Sigmoid colon (tissue), 7 donors: ENCODE measurements around the gene ZNF75A. TPM values are rescaled to one million over a fixed set of nuclear protein-coding genes. Genes with fewer than 3 reads are reported as not detected.
A peak's percentile ranks its signal among the peaks of the same experiment; 100 is the strongest.

Experiments used
- DNase-seq: peaks from one replicate; pipeline ENCODE4 v3.0.0-alpha.2; 2019
- H3K27ac ChIP-seq, 4 donors: fragments of 200-600 bp; sonication (generic); one replicate each; pipeline ENCODE4 v1.5.1; 2016 to 2019; ENCODE audit warnings: mild to moderate bottlenecking in 1 of 4
- H3K27me3 ChIP-seq, 3 donors: fragments of 200-600 bp; sonication (generic); one replicate each; pipeline ENCODE4 v1.5.1; 2019; ENCODE audit warnings: mild to moderate bottlenecking in 1 of 3
- H3K36me3 ChIP-seq, 4 donors: fragments of 200-600 bp; sonication (generic); one replicate each; pipeline ENCODE4 v1.5.1; 2016 to 2019
- H3K4me1 ChIP-seq, 4 donors: fragments of 200-600 bp; sonication (generic); one replicate each; pipeline ENCODE4 v1.5.1; 2017 to 2019
- H3K4me3 ChIP-seq, 4 donors: fragments of 200-600 bp; sonication (generic); one replicate each; pipeline ENCODE4 v1.5.1; 2017 to 2019; ENCODE audit warnings: mild to moderate bottlenecking in 2 of 4, moderate library complexity in 1 of 4
- H3K9me3 ChIP-seq, 4 donors: fragments of 200-600 bp in 3 of 4; sonication (generic) in 3 of 4; one replicate each; pipeline versions ENCODE4 v1.5.1 to v1.6.1; 2013 to 2019
- CTCF ChIP-seq, 4 experiments: fragments of 450-650 bp in 3 of 4; fragments of 200-600 bp in 1 of 4; IDR thresholded peaks; one replicate each; pipeline ENCODE4 v1.5.1; 2016 to 2019; ENCODE audit warnings: antibody characterized with exemption in 4 of 4, mild to moderate bottlenecking in 3 of 4, moderate library complexity in 2 of 4
- EP300 ChIP-seq, 4 donors: sonication (generic); formaldehyde crosslinking; IDR thresholded peaks; one replicate each; pipeline ENCODE4 v1.6.1; 2017; ENCODE audit warnings: antibody characterized with exemption in 4 of 4
- POLR2A ChIP-seq, 2 donors: fragments of 450-650 bp; IDR thresholded peaks; one replicate each; pipeline ENCODE4 v1.6.1; 2016; ENCODE audit warnings: antibody characterized with exemption in 2 of 2, mild to moderate bottlenecking in 2 of 2, moderate library complexity in 2 of 2
- POLR2AphosphoS5 ChIP-seq, 4 donors: sonication (generic); formaldehyde crosslinking; IDR thresholded peaks; one replicate each; pipeline ENCODE4 v1.6.1; 2017; ENCODE audit warnings: antibody characterized with exemption in 4 of 4
- WGBS, 2 donors: extraction: QIAGEN DNeasy Blood & Tissue Kit; methylation state at CpG; one replicate each; pipeline ENCODE4 v1.1.7; 2013; 5-methylcytosine and 5-hydroxymethylcytosine counted together
- intact Hi-C: fragments of 100-400 bp; cut with DNase I; formaldehyde crosslinking; loops from one replicate; pipeline ENCODE4 v1.15.1; 2023
- polyA plus RNA-seq, 3 donors: library from polyadenylated mRNA; stranded (reverse); fragments of 200-250 nt; gene quantifications; one replicate each; pipeline ENCODE4 v1.2.3, GENCODE V29; 2013
- total RNA-seq, 4 donors: library from RNA; depleted of rRNA; stranded (reverse); fragments of >200 nt; gene quantifications; one replicate each; pipeline ENCODE4 v1.1.0, GENCODE V29; 2016
- donor health status: healthy with polysubstance abuse.
- donor health status: Bipolar disorder and iron deficiency.
- donor health status: healthy.

ZNF75A gene
- total and polyA plus RNA-seq, 7 donors = 6.7 to 32.8 (median 26.6) TPM

GRCh38 chr16:3282103-3282729 is 23.1 kb upstream of the ZNF75A start:
- peaks cover 0 to 37% (median 29%) of the 10 kb centered on the region in 4 donors for H3K4me1 ChIP-seq
- no peak for DNase-seq
- peak overlapping the region; percentile 68 to 99 (median 96) for H3K4me3 ChIP-seq
- no peaks in the 10 kb centered on the region for H3K27me3 ChIP-seq
- WGBS, 2 donors = 11 to 16% methylated on average over 29 of the region's 29 CpGs
- intact Hi-C loops = loop anchor here (1.0 to 5.0 kb wide), 6 partner anchors 18 to 261 kb away; partner anchors contain the start of genes CLUAP1 and TNFRSF12A
- H3K9me3 ChIP-seq = peaks cover 0 to 6% (median 0%) of the 10 kb centered on the region in 4 donors
- peaks cover 0 to 18% (median 12%) of the 10 kb centered on the region in 4 donors for H3K36me3 ChIP-seq
- H3K27ac ChIP-seq = peak overlapping the region; percentile 94 to 100 (median 99)
- TF ChIP-seq POLR2A (IDR thresholded peaks at IDR 0.05) (no peak), POLR2AphosphoS5 (IDR thresholded peaks at IDR 0.05) (no peak), EP300 (IDR thresholded peaks at IDR 0.05) (no peak), CTCF (IDR thresholded peaks at IDR 0.05) (no peak)

GRCh38 chr16:3282730-3283542 is 22.4 kb upstream of the ZNF75A start, which contains the start of gene ZNF263:
Gene ZNF263, plus strand, starts transcription at chr16:3283491. Its CDS starts 328 bp downstream, at chr16:3283819.
- intact Hi-C loops = loop anchor here (1.0 to 5.0 kb wide), 8 partner anchors 19 to 262 kb away; partner anchors contain the start of genes CLUAP1, TIGD7, TNFRSF12A and ZNF200
- peaks cover 0 to 25% (median 17%) of the 10 kb centered on the region in 4 donors for H3K36me3 ChIP-seq
- peak; percentile 98 for DNase-seq
- H3K27ac ChIP-seq = peak within 1 kb of the TSS; percentile 94 to 100 (median 99)
- H3K4me3 ChIP-seq = peak within 1 kb of the TSS; percentile 68 to 99 (median 96)
- 0% methylated on average over 72 of the region's 72 CpGs for WGBS, 2 donors
- H3K4me1 ChIP-seq = peaks cover 0 to 37% (median 29%) of the 10 kb centered on the region in 4 donors
- no peaks in the 10 kb centered on the region for H3K27me3 ChIP-seq
- H3K9me3 ChIP-seq = peaks cover 0 to 6% (median 0%) of the 10 kb centered on the region in 4 donors
- TF ChIP-seq POLR2AphosphoS5 (IDR thresholded peaks at IDR 0.05) (peak in 3 of 4 donors; percentile 79 to 87 (median 83)), POLR2A (IDR thresholded peaks at IDR 0.05) (peak; percentile 23 to 68), EP300 (IDR thresholded peaks at IDR 0.05) (peak in 1 of 4 donors; percentile 28), CTCF (IDR thresholded peaks at IDR 0.05) (no peak)

GRCh38 chr16:3283543-3284447 is 21.5 kb upstream of the ZNF75A start:
- Histone ChIP-seq H3K9me3 (peaks cover 0 to 12% (median 5%) of the 10 kb centered on the region in 4 donors), H3K27ac (peak overlapping the region; percentile 94 to 100 (median 99)), H3K27me3 (no peaks in the 10 kb centered on the region), H3K36me3 (peaks cover 7 to 34% (median 25%) of the 10 kb centered on the region in 4 donors), H3K4me3 (peak overlapping the region; percentile 68 to 99 (median 96)), H3K4me1 (peaks cover 0 to 37% (median 29%) of the 10 kb centered on the region in 4 donors)
- TF ChIP-seq EP300 (IDR thresholded peaks at IDR 0.05) = no peak
- TF ChIP-seq POLR2AphosphoS5 (IDR thresholded peaks at IDR 0.05) = no peak
- no peak for TF ChIP-seq POLR2A (IDR thresholded peaks at IDR 0.05)
- no peak for TF ChIP-seq CTCF (IDR thresholded peaks at IDR 0.05)
- peak; percentile 71 for DNase-seq
- intact Hi-C loops = loop anchor here (1.0 to 5.0 kb wide), 7 partner anchors 15 to 263 kb away; partner anchors contain the start of genes CLUAP1, TIGD7, TNFRSF12A and ZNF200
- WGBS, 2 donors = 5 to 11% methylated on average over 56 of the region's 56 CpGs

GRCh38 chr16:3285131-3285530 is 20.2 kb upstream of the ZNF75A start:
- Histone ChIP-seq H3K4me3 (peak overlapping the region in 2 of 4 donors; percentile 96 to 97), H3K4me1 (peaks cover 0 to 37% (median 29%) of the 10 kb centered on the region in 4 donors), H3K36me3 (peaks cover 20 to 47% (median 39%) of the 10 kb centered on the region in 4 donors), H3K27ac (no peak overlapping the region), H3K27me3 (no peaks in the 10 kb centered on the region), H3K9me3 (peaks cover 13 to 25% (median 17%) of the 10 kb centered on the region in 4 donors)
- 92 to 98% methylated on average over 6 of the region's 6 CpGs for WGBS, 2 donors
- no peak for DNase-seq
- intact Hi-C loops = loop anchor here (2.0 kb wide), 1 partner anchor 14 kb away; no protein-coding TSS in a partner anchor
- TF ChIP-seq POLR2AphosphoS5 (IDR thresholded peaks at IDR 0.05) = no peak
- no peak for TF ChIP-seq CTCF (IDR thresholded peaks at IDR 0.05)
- TF ChIP-seq POLR2A (IDR thresholded peaks at IDR 0.05) = no peak
- no peak for TF ChIP-seq EP300 (IDR thresholded peaks at IDR 0.05)
